ENCODE data around the gene DNAH11. TPM values are rescaled to one million over a fixed set of nuclear protein-coding genes. Genes with fewer than 3 reads are reported as not detected.

DNAH11 gene
- total and polyA plus RNA-seq, 4 donors = 7.5 to 16.8 (median 7.7) TPM

GRCh38 chr7:21938463-21938862, 395.6 kb downstream of the DNAH11 start:
- H3K36me3 ChIP-seq (ENCODE audit: control insufficient read depth, insufficient read depth, low read length) = no peaks in the 10 kb centered on the region
- no peak overlapping the region for H3K27ac ChIP-seq (ENCODE audit: low read depth, low read length)
- H3K4me3 ChIP-seq (ENCODE audit: low read depth, low read length) = no peak overlapping the region
- 100% methylated on average over 1 of the region's 2 CpGs for WGBS (ENCODE audit: insufficient coverage)
- DNase-seq (ENCODE audit: low read depth in 4 of 6, low spot score in 6 of 6) = no peak
- H3K4me1 ChIP-seq (ENCODE audit: control insufficient read depth, insufficient read depth, low read length) = no peaks in the 10 kb centered on the region
- H3K27me3 ChIP-seq (ENCODE audit: control insufficient read depth, insufficient read depth, low read length) = peaks cover 3% of the 10 kb centered on the region
- peaks cover 4% of the 10 kb centered on the region for H3K9me3 ChIP-seq (ENCODE audit: control insufficient read depth, insufficient read depth, low read length)

GRCh38 chr7:21939136-21939857, 396.5 kb downstream of the DNAH11 start:
- Histone ChIP-seq H3K36me3 (ENCODE audit: control insufficient read depth, insufficient read depth, low read length) (no peaks in the 10 kb centered on the region), H3K27ac (ENCODE audit: low read depth, low read length) (no peak overlapping the region), H3K9me3 (ENCODE audit: control insufficient read depth, insufficient read depth, low read length) (peaks cover 4% of the 10 kb centered on the region), H3K4me3 (ENCODE audit: low read depth, low read length) (no peak overlapping the region), H3K4me1 (ENCODE audit: control insufficient read depth, insufficient read depth, low read length) (peaks cover 4% of the 10 kb centered on the region), H3K27me3 (ENCODE audit: control insufficient read depth, insufficient read depth, low read length) (peaks cover 4% of the 10 kb centered on the region)
- 56% methylated on average over 3 of the region's 4 CpGs for WGBS (ENCODE audit: insufficient coverage)
- DNase-seq (ENCODE audit: low read depth in 4 of 6, low spot score in 6 of 6) = peak in 1 of 6 donors; percentile 39

GRCh38 chr7:21939858-21940372, 397.1 kb downstream of the DNAH11 start:
- Histone ChIP-seq H3K4me1 (ENCODE audit: control insufficient read depth, insufficient read depth, low read length) (peaks cover 9% of the 10 kb centered on the region), H3K4me3 (ENCODE audit: low read depth, low read length) (no peak overlapping the region), H3K9me3 (ENCODE audit: control insufficient read depth, insufficient read depth, low read length) (peaks cover 4% of the 10 kb centered on the region), H3K36me3 (ENCODE audit: control insufficient read depth, insufficient read depth, low read length) (no peaks in the 10 kb centered on the region), H3K27ac (ENCODE audit: low read depth, low read length) (no peak overlapping the region), H3K27me3 (ENCODE audit: control insufficient read depth, insufficient read depth, low read length) (peaks cover 10% of the 10 kb centered on the region)
- DNase-seq (ENCODE audit: low read depth in 4 of 6, low spot score in 6 of 6) = no peak
- WGBS (ENCODE audit: insufficient coverage) = no CpG with 5 or more reads among the region's 3 CpGs

GRCh38 chr7:21941611-21942141, 398.8 kb downstream of the DNAH11 start:
- H3K9me3 ChIP-seq (ENCODE audit: control insufficient read depth, insufficient read depth, low read length) = no peaks in the 10 kb centered on the region
- DNase-seq (ENCODE audit: low read depth in 4 of 6, low spot score in 6 of 6) = no peak
- peaks cover 13% of the 10 kb centered on the region for H3K27me3 ChIP-seq (ENCODE audit: control insufficient read depth, insufficient read depth, low read length)
- H3K4me3 ChIP-seq (ENCODE audit: low read depth, low read length) = no peak overlapping the region
- no peak overlapping the region for H3K27ac ChIP-seq (ENCODE audit: low read depth, low read length)
- no peaks in the 10 kb centered on the region for H3K36me3 ChIP-seq (ENCODE audit: control insufficient read depth, insufficient read depth, low read length)
- peaks cover 16% of the 10 kb centered on the region for H3K4me1 ChIP-seq (ENCODE audit: control insufficient read depth, insufficient read depth, low read length)
- 89% methylated on average over 1 of the region's 3 CpGs for WGBS (ENCODE audit: insufficient coverage)

- Histone ChIP-seq H3K36me3 (ENCODE audit: control insufficient read depth, insufficient read depth, low read length) (no peaks in the 10 kb centered on the region), H3K27ac (ENCODE audit: low read depth, low read length) (no peak overlapping the region), H3K4me1 (ENCODE audit: control insufficient read depth, insufficient read depth, low read length) (peaks cover 16% of the 10 kb centered on the region), H3K9me3 (ENCODE audit: control insufficient read depth, insufficient read depth, low read length) (no peaks in the 10 kb centered on the region), H3K4me3 (ENCODE audit: low read depth, low read length) (no peak overlapping the region), H3K27me3 (ENCODE audit: control insufficient read depth, insufficient read depth, low read length) (peaks cover 13% of the 10 kb centered on the region)
- peak in 2 of 6 donors; percentile 16 to 39 for DNase-seq (ENCODE audit: low read depth in 4 of 6, low spot score in 6 of 6)
- WGBS (ENCODE audit: insufficient coverage) = 53% methylated on average over 3 of the region's 6 CpGs
Measured at GRCh38 chr7:21942955-21943354, 400.1 kb downstream of the DNAH11 start.

- Histone ChIP-seq H3K36me3 (ENCODE audit: control insufficient read depth, insufficient read depth, low read length) (no peaks in the 10 kb centered on the region), H3K9me3 (ENCODE audit: control insufficient read depth, insufficient read depth, low read length) (no peaks in the 10 kb centered on the region), H3K27me3 (ENCODE audit: control insufficient read depth, insufficient read depth, low read length) (peaks cover 13% of the 10 kb centered on the region), H3K4me1 (ENCODE audit: control insufficient read depth, insufficient read depth, low read length) (peaks cover 16% of the 10 kb centered on the region), H3K4me3 (ENCODE audit: low read depth, low read length) (no peak overlapping the region), H3K27ac (ENCODE audit: low read depth, low read length) (no peak overlapping the region)
- no peak for DNase-seq (ENCODE audit: low read depth in 4 of 6, low spot score in 6 of 6)
- 90% methylated on average over 4 of the region's 5 CpGs for WGBS (ENCODE audit: insufficient coverage)
Measured at GRCh38 chr7:21943436-21943835, 400.6 kb downstream of the DNAH11 start.

- WGBS (ENCODE audit: insufficient coverage) = 5% methylated on average over 13 of the region's 34 CpGs
- Histone ChIP-seq H3K4me3 (ENCODE audit: low read depth, low read length) (peak overlapping the region; percentile 88), H3K4me1 (ENCODE audit: control insufficient read depth, insufficient read depth, low read length) (peaks cover 16% of the 10 kb centered on the region), H3K36me3 (ENCODE audit: control insufficient read depth, insufficient read depth, low read length) (no peaks in the 10 kb centered on the region), H3K27me3 (ENCODE audit: control insufficient read depth, insufficient read depth, low read length) (peaks cover 15% of the 10 kb centered on the region), H3K9me3 (ENCODE audit: control insufficient read depth, insufficient read depth, low read length) (no peaks in the 10 kb centered on the region), H3K27ac (ENCODE audit: low read depth, low read length) (peak overlapping the region; percentile 15)
- DNase-seq (ENCODE audit: low read depth in 4 of 6, low spot score in 6 of 6) = peak in 3 of 6 donors; percentile 31 to 78 (median 66)
Measured at GRCh38 chr7:21944616-21945453, 402.0 kb downstream of the DNAH11 start.

GRCh38 chr7:21945454-21946221, 402.8 kb downstream of the DNAH11 start, which contains the start of gene CDCA7L:
CDCA7L (minus strand) TSS chr7:21945899; CDS start chr7:21945804, 95 bp downstream.
- H3K4me3 ChIP-seq (ENCODE audit: low read depth, low read length) = peak within 1 kb of the TSS; percentile 88
- DNase-seq (ENCODE audit: low read depth in 4 of 6, low spot score in 6 of 6) = peak in 4 of 6 donors; percentile 48 to 89 (median 63)
- peak within 1 kb of the TSS; percentile 75 for H3K27ac ChIP-seq (ENCODE audit: low read depth, low read length)
- under 1% methylated on average over 83 of the region's 83 CpGs for WGBS (ENCODE audit: insufficient coverage)
- peaks cover 16% of the 10 kb centered on the region for H3K4me1 ChIP-seq (ENCODE audit: control insufficient read depth, insufficient read depth, low read length)
- H3K9me3 ChIP-seq (ENCODE audit: control insufficient read depth, insufficient read depth, low read length) = no peaks in the 10 kb centered on the region
- H3K27me3 ChIP-seq (ENCODE audit: control insufficient read depth, insufficient read depth, low read length) = peaks cover 15% of the 10 kb centered on the region
- no peaks in the 10 kb centered on the region for H3K36me3 ChIP-seq (ENCODE audit: control insufficient read depth, insufficient read depth, low read length)

- DNase-seq (ENCODE audit: low read depth in 4 of 6, low spot score in 6 of 6) = no peak
- H3K27ac ChIP-seq (ENCODE audit: low read depth, low read length) = no peak overlapping the region
Measured at GRCh38 chr7:21946222-21946709, 403.4 kb downstream of the DNAH11 start.

More at GRCh38 chr7:21946222-21946709, 403.4 kb downstream of the DNAH11 start:
- WGBS (ENCODE audit: insufficient coverage) = 11% methylated on average over 5 of the region's 8 CpGs
- Histone ChIP-seq H3K9me3 (ENCODE audit: control insufficient read depth, insufficient read depth, low read length) (no peaks in the 10 kb centered on the region), H3K4me1 (ENCODE audit: control insufficient read depth, insufficient read depth, low read length) (peaks cover 16% of the 10 kb centered on the region), H3K4me3 (ENCODE audit: low read depth, low read length) (peak overlapping the region; percentile 88), H3K27me3 (ENCODE audit: control insufficient read depth, insufficient read depth, low read length) (peaks cover 15% of the 10 kb centered on the region), H3K36me3 (ENCODE audit: control insufficient read depth, insufficient read depth, low read length) (no peaks in the 10 kb centered on the region)

Measured in spinal cord (tissue), 10 donors.